ENCODE results near the gene FAM136A.

- peak; percentile 87; the same call in 1 of the 2 replicates for TF ChIP-seq ZSCAN9 (CRISPR knock-in tag; IDR thresholded peaks at IDR 0.05; ENCODE audit: borderline replicate concordance)
- TF ChIP-seq HCFC1 (IDR thresholded peaks at IDR 0.05; ENCODE audit: low read depth, low read length) = no peak
- TF ChIP-seq CTCF (CRISPR knock-in tag; IDR thresholded peaks at IDR 0.05) = no peak
- no peak; the same call in 1 of the 2 replicates for TF ChIP-seq JUN (CRISPR knock-in tag; IDR thresholded peaks at IDR 0.05)
- TF ChIP-seq ZSCAN22 (CRISPR knock-in tag; IDR thresholded peaks at IDR 0.05) = no peak
- peak; percentile 74; the same call in 1 of the 2 replicates for TF ChIP-seq ZSCAN5A (CRISPR knock-in tag; IDR thresholded peaks at IDR 0.05; ENCODE audit: borderline replicate concordance)
- no peak; the same call in 1 of the 2 replicates for TF ChIP-seq ZKSCAN1 (IDR thresholded peaks at IDR 0.05; ENCODE audit: low read length)
- TF ChIP-seq THAP7 (CRISPR knock-in tag; IDR thresholded peaks at IDR 0.05) = peak; percentile 31; the same call in 1 of the 2 replicates
- no peak for TF ChIP-seq SMARCE1 (IDR thresholded peaks at IDR 0.05; ENCODE audit: borderline replicate concordance)
- no peak for TF ChIP-seq ZNF644 (CRISPR knock-in tag; IDR thresholded peaks at IDR 0.05; ENCODE audit: low read depth)
- peak; percentile 92 to 98 for TF ChIP-seq POLR2A (IDR thresholded peaks at IDR 0.05; ENCODE audit: insufficient read depth in 1 of 2, low read depth in 2 of 2, low read length in 2 of 2)
These were observed 53.6 kb downstream of the FAM136A start, which contains the start of gene TIA1 for GRCh38 chr2:70248181-70248847.

Measured in HepG2 (cell line).